Glutamatergic neuron (in vitro differentiated cells): ENCODE results near the gene CCDC178. TPM values are rescaled to one million over a fixed set of nuclear protein-coding genes. Genes with fewer than 3 reads are reported as not detected.
"Not testable (repeated sequence)": the region's sequence is repeated elsewhere in the genome, so short reads cannot be mapped to it uniquely, and the experiment has no call there.

Experiments used
- DNase-seq: peaks from one replicate; pipeline ENCODE4 v3.0.0; 2022
- H3K27ac Mint-ChIP-seq: one replicate; pipeline ENCODE4 v1.8.0; 2020; ENCODE audit warnings: mild to moderate bottlenecking, mixed read lengths, inconsistent platforms; ENCODE audit not compliant: unreplicated experiment
- H3K27me3 Mint-ChIP-seq: one replicate; pipeline ENCODE4 v1.8.0; 2020; ENCODE audit warnings: mild to moderate bottlenecking, moderate library complexity, mixed read lengths, inconsistent platforms; ENCODE audit not compliant: unreplicated experiment
- H3K36me3 Mint-ChIP-seq: one replicate; pipeline ENCODE4 v1.8.0; 2020; ENCODE audit warnings: mild to moderate bottlenecking, mixed read lengths, inconsistent platforms; ENCODE audit not compliant: unreplicated experiment
- H3K4me1 Mint-ChIP-seq: one replicate; pipeline ENCODE4 v1.8.0; 2020; ENCODE audit warnings: mild to moderate bottlenecking, low read depth, mixed read lengths, inconsistent platforms; ENCODE audit not compliant: unreplicated experiment
- H3K4me3 Mint-ChIP-seq: one replicate; pipeline ENCODE4 v1.8.0; 2020; ENCODE audit warnings: mild to moderate bottlenecking, mixed read lengths, inconsistent platforms; ENCODE audit not compliant: unreplicated experiment
- H3K9me3 Mint-ChIP-seq: one replicate; pipeline ENCODE4 v1.8.0; 2020; ENCODE audit warnings: mild to moderate bottlenecking, moderate library complexity, mixed read lengths, inconsistent platforms; ENCODE audit not compliant: unreplicated experiment
- CTCF ChIP-seq: fragments of 200-600 bp; sonication (generic); IDR thresholded peaks from one replicate; pipeline ENCODE4 v1.5.0; 2021; ENCODE audit not compliant: partially characterized antibody, unreplicated experiment
- total RNA-seq: library from RNA; stranded (reverse); fragmentation: NEBNext Ultra II Directional; extraction: Animal tissue kit (Norgen Biotek cat#: 25700); gene quantifications from one replicate; pipeline ENCODE4 v1.2.1, GENCODE V29; 2021; ENCODE audit not compliant: unreplicated experiment

The CCDC178 gene
- total RNA-seq, 1 donor from 2014 or later, result not detected

DNA sequence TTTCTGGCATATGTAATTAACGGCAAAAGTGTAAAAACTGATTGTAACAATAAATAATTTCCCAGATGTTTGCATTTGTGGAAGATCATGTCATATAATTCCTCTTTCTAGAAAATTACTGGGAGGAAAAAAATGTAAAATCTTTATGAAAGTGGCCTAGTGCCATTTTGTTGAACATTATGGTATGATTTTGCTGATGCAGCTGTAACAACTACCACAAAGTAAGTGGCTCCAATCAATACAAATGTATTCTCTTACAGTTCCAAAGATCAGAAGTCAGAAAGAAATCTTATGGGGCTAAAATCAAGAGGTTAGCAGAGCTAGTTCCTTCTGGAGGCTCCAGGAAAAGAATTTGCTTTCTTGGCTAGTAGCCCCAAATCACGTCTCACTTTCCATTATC is 281.4 kb downstream of the CCDC178 start:
- Mint-ChIP-seq H3K9me3 (no peaks in the 10 kb centered on the region), H3K4me1 (no peaks in the 10 kb centered on the region), H3K27ac (no peak overlapping the region), H3K36me3 (no peaks in the 10 kb centered on the region), H3K27me3 (no peaks in the 10 kb centered on the region), H3K4me3 (no peak overlapping the region)
- DNase-seq, result no peak
- TF ChIP-seq CTCF, result no peak

GRCh38 chr18:33157893-33158292 is 282.6 kb downstream of the CCDC178 start:
- Mint-ChIP-seq H3K27ac (no peak overlapping the region), H3K4me1 (no peaks in the 10 kb centered on the region), H3K9me3 (no peaks in the 10 kb centered on the region), H3K36me3 (no peaks in the 10 kb centered on the region), H3K27me3 (no peaks in the 10 kb centered on the region), H3K4me3 (no peak overlapping the region)
- TF ChIP-seq CTCF, result no peak
- DNase-seq, result no peak

GRCh38 chr18:33156906-33157470 is 283.5 kb downstream of the CCDC178 start:
- no peak for DNase-seq
- TF ChIP-seq CTCF, result no peak
- Mint-ChIP-seq H3K27me3 (no peaks in the 10 kb centered on the region), H3K9me3 (no peaks in the 10 kb centered on the region), H3K4me1 (no peaks in the 10 kb centered on the region), H3K4me3 (no peak overlapping the region), H3K27ac (no peak overlapping the region), H3K36me3 (no peaks in the 10 kb centered on the region)

- Mint-ChIP-seq H3K36me3 (peaks cover under 1% of the 10 kb centered on the region), H3K27me3 (no peaks in the 10 kb centered on the region), H3K27ac (no peak overlapping the region), H3K4me1 (no peaks in the 10 kb centered on the region), H3K9me3 (peaks cover 3% of the 10 kb centered on the region), H3K4me3 (no peak overlapping the region)
- DNase-seq, result no peak
- TF ChIP-seq CTCF, result no peak
Measured at GRCh38 chr18:33154049-33154448, 286.5 kb downstream of the CCDC178 start.

GRCh38 chr18:33152376-33152775 is 288.1 kb downstream of the CCDC178 start:
- DNase-seq, result no peak
- Mint-ChIP-seq H3K27ac (no peak overlapping the region), H3K9me3 (peaks cover 7% of the 10 kb centered on the region), H3K27me3 (no peaks in the 10 kb centered on the region), H3K4me1 (no peaks in the 10 kb centered on the region), H3K4me3 (no peak overlapping the region), H3K36me3 (peaks cover 3% of the 10 kb centered on the region)
- TF ChIP-seq CTCF, result no peak

- not testable (repeated sequence) for H3K27me3 Mint-ChIP-seq, H3K4me3 Mint-ChIP-seq, H3K27ac Mint-ChIP-seq, H3K4me1 Mint-ChIP-seq, H3K36me3 Mint-ChIP-seq
- peaks cover 11% of the 10 kb centered on the region for H3K9me3 Mint-ChIP-seq
- DNase-seq, result peak; percentile 27
Measured at GRCh38 chr18:33147811-33148210, 292.7 kb downstream of the CCDC178 start.
